Fibroblast of lung (primary cell): ENCODE data around the gene ZSWIM1.

ENCODE experiments used
- EZH2 ChIP-seq: IDR thresholded peaks from 2 replicates; pipeline ENCODE4 v1.5.1; 2012; ENCODE audit warnings: low read length, control low read depth, mild to moderate bottlenecking; ENCODE audit errors: missing control alignments
- TF ChIP-seq, protein P1 (sequence below), 2 donors: IDR thresholded peaks in 1 of 2; conservative IDR thresholded peaks in 1 of 2; 1 replicate in 1 of 2; 2 replicates in 1 of 2; pipeline ENCODE4 v1.5.1; 2011 to 2012; ENCODE audit warnings: low read length in 2 of 2, control low read depth in 1 of 2, inconsistent platforms in 1 of 2, low read depth in 1 of 2, mild to moderate bottlenecking in 1 of 2

- TF ChIP-seq, protein P1, sequence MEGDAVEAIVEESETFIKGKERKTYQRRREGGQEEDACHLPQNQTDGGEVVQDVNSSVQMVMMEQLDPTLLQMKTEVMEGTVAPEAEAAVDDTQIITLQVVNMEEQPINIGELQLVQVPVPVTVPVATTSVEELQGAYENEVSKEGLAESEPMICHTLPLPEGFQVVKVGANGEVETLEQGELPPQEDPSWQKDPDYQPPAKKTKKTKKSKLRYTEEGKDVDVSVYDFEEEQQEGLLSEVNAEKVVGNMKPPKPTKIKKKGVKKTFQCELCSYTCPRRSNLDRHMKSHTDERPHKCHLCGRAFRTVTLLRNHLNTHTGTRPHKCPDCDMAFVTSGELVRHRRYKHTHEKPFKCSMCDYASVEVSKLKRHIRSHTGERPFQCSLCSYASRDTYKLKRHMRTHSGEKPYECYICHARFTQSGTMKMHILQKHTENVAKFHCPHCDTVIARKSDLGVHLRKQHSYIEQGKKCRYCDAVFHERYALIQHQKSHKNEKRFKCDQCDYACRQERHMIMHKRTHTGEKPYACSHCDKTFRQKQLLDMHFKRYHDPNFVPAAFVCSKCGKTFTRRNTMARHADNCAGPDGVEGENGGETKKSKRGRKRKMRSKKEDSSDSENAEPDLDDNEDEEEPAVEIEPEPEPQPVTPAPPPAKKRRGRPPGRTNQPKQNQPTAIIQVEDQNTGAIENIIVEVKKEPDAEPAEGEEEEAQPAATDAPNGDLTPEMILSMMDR (conservative IDR thresholded peaks at IDR 0.05 in 1 of 2, IDR thresholded peaks at IDR 0.05 in 1 of 2; ENCODE audit: low read depth in 1 of 2, low read length in 2 of 2) = no peak
- no peak for TF ChIP-seq EZH2
These were observed 13.2 kb upstream of the ZSWIM1 start for GRCh38 chr20:45867819-45868176.
